HG03439 (cell line): Measurements from ENCODE around the gene PTPRE.
"Not testable (repeated sequence)": the region's sequence is repeated elsewhere in the genome, so short reads cannot be mapped to it uniquely, and the experiment has no call there.

Source experiments
- ATAC-seq: cut with Tn5 transposase; IDR thresholded peaks from one replicate; pipeline ENCODE4 v1.9.1; 2021; ENCODE audit warnings: mild to moderate bottlenecking, moderate library complexity; ENCODE audit not compliant: unreplicated experiment

PTPRE gene

DNA sequence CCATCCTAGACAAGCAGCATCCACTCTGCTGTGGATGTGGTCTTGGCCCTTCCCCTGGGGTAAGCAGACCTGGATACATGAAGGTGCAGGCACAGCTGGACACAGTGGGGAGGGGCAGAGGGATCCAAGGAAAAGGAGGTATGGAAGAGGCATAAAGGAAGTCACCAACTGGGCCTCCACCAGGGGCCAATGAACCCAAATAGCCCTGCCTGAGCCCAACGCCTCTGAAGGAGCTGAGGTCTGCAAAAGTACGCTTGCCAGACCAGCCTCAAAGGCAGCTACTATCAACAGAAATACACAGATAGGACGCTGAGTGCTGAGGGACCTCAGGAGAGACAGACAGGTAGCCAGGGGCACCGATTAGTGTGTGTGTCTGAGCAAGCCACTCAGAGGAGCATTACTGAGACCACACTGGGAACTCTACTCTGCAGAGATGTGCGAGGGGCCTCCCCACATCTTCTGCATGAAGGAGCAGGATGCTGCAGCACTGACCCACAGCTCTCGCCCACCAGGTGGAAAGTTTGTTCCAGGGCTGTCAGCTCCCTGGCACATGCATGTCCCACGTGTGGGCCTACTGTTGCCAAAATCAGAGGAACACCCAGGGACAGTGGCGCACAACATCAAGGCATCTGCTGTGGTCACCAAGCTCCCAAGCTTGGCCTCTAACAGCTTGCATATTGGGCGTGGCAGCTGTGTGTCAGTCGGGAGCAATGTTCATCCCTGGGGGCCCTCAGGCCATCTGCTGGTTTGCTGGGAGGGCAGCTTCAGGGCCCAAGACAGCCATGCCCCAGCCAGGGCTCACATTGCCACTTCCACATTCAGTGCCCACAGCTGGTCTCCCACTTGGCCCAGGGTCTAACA is 179.3 kb downstream of the PTPRE start:
- no peak for ATAC-seq

DNA sequence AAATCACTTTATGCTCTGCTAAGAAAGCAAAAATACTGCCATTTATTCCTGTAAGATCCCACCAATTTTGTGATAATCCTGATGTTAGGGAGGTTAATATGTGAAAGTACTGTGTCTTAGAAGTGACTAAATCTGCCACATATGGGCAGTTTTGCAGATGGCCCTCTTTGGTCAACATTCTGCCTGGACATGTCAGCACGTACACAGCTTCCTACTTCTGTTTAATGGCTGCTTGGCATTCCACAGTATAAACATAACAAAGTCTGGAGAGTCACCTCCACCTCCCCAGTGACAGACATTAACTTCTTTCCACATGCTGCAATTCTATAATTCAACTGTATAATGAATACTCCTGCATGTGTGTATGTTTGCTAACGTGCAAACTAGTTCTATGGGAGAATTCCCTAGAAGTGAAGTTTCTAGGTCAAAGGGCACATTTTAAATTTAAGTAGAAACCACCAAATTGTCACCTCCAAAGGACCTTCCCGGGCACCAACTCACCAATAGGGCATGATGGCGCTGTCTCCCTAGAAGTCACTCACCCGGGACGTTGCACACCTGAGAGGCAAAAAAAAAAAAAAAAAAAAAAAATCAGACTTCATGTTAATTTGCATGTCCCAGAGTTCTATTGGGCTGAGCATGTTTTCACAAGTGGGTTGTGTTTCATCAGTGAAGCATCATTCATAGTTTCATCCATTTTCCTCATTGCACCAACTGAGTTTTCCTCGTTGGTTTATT is 180.4 kb downstream of the PTPRE start:
- ATAC-seq: no peak

DNA sequence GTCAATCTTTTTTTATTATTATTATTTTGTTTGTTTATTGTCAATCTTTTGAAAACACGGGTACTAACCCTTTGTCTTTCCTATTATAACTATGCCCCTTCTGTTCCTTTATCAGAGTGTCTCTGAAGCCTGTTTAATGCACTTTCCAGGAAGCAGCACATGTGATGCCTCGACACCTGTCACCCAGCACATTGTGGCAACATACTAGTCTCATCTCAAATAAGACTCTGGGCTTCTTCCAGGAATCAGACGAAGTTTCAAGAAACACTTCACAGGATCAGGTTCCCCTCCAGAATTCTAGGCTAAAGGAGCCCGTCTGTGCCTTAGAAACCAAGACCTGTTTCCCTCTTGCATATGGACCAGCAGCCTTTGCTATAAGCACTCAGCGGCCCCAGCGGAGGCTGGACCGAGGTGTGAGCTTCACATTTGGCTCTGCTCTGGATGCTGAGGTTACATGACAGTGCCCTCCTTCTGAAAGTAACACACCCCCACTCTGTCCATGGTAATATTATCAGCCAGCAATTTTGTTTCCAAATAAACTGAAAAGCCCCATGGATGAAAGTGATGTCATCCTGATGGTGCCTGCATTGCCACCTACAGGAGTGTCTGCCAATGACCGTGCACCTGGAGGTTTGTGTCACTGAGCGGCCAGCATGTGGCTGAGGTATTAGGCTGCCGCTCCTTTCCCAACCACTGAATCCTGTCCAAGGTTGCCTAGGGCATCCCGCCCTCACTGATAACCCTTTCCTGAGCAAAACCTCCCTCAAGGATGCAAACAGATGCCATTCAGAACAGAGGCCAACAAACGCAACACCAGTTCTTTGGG is 181.2 kb downstream of the PTPRE start:
- ATAC-seq: no peak

DNA sequence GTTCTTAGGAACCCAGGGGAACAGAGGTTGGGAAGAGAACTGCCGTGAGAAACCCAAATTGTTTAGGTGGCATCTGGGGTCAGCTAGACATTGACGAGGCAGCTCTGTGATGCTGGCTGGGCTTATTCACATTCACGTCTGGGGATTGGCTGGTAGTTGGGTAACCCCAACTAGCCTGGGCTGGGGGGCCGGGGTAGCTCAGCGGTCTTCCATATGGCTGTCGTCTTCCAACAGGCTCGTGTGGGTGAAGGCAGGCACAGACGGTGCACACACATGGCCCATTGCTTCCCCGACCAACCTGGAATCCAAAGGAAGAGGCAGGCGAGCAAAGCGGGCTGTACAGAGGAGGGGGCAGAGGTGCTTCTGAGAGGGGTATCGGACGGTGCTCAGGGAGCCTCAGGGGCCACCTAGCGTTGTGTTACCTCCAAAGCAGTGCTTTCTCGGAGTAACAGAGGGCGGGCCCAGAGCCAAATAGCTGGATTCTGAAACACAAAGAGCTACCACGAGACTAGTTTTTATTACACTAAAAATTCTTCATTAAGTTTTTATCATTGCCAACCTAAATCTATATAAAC is 184.8 kb downstream of the PTPRE start:
- no peak for ATAC-seq

DNA sequence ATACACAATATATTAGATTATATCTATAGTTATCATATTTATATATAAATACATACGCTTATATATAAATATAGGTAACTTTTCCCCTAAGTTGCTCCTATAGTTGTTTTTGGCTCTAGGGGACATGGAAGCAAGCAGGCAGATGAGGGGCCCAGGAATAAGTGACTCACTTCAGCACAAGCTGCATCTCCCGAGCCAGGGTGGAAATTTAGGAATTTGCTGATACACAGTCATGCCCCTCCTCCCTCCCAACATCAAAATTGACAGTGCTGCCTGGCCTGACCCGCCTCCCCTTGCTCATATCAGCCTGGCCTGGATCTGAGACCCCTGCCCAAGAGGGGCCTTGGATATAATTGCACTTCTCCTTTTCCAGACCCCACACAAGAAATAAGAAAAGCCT is 185.6 kb downstream of the PTPRE start:
- no peak for ATAC-seq

DNA sequence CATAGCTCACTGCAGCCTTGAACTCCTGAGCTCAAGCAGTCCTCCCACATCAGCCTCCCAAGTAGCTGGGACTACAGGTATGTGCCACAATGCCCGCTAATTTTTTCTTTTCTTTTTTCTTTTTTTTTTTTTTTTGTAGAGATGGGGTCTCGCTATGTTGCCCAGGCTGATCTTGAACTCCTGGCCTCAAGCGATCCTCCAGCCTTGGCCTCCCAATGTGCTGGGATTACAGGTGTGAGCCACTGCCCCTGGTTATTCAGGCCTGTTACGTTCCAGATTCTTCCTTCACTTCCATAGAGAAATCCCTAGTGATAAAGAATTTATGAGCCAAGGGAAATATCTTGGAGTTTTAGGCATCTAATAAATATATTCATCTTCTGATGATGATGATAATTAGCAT is 187.7 kb downstream of the PTPRE start:
- not testable (repeated sequence) for ATAC-seq

DNA sequence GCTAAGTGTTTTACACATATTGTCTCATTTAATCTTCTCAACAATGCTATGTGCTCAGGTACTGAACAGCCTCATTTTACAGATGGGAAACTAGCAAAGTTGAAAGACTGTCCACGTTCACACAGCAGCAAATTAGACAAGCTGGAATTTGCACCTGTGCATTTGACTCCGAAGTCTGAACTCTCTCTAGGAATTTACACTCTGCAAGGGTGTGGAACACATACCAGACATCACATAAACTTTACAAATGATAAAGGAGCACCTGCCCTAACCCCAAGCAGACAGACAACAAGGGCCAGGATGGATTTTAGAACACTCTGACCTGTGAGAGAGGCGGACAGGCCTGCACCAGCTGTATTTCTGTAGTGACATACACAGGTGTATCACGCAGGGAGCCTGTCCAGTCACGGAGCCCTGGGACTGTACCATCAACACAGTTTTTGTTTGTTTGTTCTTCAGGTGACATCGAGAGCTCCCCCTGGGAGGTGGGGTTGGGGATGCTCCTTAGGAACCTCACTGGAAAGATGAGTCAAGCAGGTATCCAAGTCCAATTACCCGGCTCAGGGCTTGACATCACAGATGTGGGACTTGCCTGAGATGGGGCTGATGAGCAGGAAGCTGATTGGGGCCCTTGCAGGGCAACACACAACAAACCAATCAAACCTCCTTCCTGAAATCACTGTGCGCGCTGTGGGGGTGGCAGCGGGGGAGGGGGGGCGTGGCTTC is 188.3 kb downstream of the PTPRE start:
- no peak for ATAC-seq

DNA sequence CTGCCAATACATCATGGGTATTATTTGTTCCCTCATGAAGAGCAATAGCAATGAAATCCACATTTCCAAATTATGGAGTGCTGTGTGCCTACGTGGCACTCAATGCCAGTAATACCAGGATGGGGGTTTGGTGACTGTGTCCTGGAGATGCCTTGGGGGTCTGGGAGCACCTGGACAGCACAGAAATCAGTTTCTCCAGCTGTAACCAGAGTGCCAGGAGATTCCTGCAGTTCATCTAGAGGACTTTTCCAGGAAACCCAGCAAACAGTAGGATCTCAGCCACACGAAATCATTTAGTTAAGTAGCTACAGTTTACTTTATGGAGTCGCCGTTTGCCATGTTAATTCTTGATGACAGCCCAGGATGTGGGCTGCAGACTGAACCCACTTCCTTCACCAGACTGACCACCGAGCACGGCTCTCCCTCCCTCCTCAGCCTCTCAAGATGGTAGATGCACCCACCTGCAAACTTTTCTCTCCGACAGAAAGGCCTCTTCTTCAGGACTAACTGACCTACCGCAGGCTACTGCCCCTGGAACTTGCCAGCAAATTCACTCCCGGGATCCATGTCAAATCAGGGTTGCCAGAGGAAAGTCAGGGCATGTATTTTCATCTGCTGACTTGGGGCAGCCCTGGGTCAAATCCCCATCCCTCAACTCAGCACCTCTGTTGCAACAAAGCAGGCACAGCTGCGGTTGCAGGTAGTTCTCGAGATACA is 189.0 kb downstream of the PTPRE start:
- ATAC-seq: no peak

DNA sequence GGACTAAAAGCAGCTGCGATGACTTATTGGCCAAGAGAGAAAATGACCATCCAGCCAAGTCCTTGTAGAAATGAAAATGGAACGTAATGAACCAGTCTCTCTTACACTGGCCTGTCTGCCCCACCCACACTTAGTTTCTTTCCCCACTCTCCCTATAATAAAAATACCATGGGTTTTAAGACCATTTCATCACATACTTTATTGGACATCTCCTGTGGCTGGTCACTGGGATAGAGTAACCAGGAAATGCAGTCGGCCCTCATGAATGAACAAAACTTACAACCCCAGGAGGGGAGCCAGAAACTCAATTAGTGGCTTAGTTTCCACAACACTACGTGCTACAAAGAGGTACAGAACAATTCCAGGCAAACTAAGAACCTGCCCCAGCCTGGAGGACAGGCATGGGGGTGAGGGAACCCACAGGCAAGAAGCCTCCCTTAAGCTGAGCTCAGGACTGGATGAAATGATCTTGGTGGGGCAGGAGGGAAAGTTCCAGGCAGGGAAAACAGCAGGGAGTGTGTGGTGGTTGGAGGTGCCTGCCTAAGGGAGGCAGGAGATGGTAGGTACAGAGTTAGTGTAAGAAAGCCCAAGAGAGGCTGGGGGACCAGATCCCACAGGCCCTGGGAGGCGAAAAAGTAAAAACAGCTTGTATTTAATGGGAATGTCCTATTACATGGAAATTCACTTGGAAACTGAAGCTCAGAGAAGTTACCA is 189.7 kb downstream of the PTPRE start:
- ATAC-seq: no peak

DNA sequence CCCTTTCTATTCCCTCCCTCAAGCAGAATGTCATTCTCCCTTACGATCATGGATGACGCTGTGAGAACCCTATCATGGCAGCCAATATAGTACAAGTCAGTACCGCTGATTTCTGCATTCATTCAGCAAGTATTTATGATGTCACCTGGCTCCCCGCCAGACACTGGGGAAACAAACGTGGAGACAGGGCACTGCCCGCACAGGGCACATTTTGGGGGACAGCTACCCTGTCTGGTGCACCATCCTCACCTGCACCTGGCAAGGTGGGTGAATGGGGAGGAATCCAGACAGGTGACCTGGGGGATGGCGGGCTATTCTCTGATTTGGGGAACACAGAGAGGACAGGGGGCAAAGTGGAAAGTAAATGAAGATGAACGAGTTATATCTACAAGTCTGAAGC is 190.9 kb downstream of the PTPRE start:
- no peak for ATAC-seq

DNA sequence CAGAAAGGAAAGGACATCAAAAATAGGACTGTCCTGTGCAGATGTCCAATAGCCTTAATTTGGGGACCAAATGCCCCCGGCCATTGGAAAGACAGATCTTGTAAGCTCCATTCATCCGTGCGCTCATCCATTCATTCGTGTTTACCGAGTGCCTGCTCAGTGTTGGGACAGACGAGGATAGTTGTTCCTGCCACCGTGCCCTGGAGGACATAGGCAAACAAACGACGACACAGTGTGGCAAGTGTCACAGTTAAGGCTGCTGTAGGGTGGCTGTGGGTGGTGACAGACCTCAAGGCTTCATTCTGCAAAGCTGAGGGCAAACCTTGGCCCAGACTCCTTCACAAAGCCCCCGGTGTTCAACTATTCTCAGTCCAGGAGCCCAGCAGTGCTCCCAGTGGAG is 191.7 kb downstream of the PTPRE start:
- ATAC-seq: no peak

DNA sequence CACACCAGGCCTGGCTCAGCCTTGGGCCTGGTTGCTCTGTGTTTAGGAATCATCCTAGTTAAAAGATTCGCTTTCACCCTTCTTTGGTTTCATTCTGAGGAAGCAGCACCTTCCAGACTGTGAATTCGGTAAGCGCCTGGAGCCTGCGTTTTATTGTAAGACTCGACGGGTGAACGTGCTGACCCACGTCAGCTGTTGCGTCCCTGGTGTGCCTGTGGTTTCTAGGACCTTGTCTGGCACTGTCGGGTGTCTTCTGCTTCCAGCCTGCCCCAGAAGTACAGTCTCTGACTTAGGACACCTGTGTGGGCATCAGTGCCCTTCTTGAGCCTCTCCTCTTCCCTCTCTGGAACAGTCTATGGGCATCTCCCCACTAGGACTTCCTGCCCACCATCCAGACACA is 193.0 kb downstream of the PTPRE start:
- no peak for ATAC-seq

DNA sequence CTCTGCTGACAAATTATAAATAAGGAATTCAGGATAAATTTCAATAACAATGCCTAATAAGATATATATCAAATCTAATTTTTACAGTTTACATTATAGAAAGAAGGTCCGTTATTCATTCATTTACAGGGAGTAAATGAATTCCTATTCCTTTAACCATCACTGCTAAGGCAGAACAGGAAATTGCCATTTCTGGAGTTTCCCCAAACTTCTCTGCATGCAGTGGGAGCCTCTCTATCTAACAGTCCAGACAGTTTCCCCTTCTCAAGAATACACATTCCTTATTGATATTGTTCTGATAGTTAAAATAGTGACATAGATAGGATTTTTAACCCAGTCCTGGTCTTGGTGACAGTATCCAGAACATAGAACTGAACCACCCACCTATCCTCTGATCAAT is 195.0 kb downstream of the PTPRE start:
- no peak for ATAC-seq

DNA sequence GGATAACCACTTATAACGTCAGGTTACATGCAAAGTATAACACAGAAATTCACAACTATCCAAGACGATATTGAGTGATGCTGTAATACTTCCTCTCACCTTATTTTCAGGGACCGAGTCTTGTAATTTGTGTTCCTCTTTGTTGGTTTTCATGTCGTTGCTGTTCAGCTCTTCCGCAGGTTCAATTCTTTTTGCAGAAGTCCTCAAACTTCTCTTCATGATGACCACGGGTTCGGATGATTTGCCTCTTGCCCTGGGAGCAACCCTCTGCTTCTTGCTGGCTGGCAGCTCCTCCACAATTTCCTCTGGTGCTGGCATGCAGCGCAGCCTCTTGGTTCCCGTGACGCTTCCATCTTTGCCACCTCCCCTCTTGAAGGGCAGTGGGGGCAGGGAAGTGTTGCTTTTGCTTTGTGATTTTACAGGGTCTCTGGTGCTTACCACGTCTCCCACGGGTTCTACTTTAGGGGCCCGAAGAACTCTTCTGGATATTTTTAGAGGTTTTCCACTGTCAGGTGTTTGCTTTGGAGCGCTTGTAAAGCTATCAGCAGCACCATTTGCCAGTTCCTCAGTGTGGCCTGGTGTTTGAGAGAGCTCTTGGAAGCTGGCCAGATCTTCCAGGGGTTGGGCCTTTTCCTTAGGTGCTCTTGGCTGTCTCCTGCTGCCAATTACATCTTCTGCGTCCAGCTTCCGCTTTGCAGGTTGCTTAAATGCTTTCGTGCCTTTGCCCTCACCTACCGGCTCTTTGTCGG is 195.8 kb downstream of the PTPRE start:
- ATAC-seq: no peak

DNA sequence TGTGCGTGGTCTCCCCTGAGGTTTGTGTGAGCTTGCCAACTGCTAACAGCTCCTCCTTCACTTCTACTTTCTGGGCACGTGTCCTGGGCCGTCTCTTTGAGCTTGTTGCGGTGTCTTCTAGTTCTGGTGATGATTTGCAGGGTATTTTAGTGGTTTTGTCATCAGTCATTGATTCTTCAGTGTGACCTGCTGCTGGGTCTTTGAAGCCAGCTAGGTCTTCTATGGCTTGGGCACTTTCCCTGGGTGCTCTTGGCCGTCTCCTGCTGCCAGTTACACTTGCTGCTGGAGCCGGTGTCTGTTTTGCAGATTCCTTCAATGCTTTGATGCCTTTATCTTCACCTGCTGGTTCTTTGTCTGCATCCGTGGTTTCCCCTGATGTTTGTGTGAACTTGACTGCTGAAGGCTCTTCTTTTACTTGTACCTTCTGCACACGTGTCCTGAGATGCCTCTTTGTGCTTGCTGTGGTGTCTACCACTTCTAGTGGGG is 196.4 kb downstream of the PTPRE start:
- ATAC-seq: no peak

DNA sequence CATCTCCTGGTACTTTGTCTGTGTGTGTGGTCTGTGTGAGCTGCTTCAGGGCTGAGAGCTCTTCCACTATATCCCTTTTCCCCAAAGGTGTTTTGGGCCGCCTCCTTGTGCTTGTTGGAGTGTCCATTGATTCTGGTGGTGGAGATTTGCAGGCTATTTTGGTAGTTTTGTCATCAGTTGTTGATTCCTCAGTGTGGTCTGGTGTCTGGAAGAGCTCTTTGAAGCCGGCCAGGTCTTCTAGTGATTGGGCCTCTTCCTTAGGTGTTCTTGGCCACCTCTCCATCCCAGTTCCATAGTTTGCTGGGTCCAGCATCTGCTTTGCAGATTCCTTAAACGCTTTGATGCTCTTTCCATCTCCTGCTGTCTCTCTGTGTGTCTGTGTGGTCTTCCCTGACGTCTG is 198.5 kb downstream of the PTPRE start:
- ATAC-seq: no peak

DNA sequence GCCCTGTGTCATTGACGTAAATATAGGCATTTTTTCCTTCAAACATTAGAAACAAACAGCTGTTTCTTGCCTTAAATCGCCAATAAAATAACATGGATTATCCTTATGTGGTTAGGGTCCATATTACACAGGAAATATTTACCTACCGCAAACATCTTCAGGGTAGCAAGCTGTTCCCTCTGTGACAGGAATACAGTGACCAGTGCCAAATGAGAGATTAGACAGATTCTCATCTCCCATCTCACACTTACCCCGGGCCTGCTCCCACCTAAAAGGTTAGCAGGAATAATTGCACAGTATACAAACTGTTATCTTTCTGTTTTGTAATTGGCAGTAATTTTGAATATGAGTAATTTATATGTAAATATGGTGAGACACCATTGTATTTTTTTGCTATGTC is 202.8 kb downstream of the PTPRE start:
- ATAC-seq: no peak

DNA sequence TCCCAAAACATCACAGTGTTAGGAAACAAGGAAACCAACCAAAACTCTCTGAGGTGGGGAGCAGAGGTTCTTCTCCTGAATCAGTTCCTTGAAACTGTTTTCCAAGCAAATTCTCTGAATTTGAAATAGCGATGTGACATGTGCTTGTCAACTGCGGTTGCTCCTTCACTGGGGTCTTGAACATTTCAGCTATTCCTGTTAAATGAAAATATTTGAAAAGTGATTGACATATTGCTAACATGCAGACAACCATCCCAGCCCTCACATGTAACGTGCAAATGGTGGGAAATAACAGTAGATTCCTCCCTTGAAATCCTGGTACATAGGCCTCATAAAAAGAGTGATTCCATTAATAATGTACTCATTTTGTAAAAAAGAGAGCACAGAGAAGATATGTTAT is 203.4 kb downstream of the PTPRE start:
- ATAC-seq: no peak
